RWPE2 (cell line): ENCODE data around the gene ZNF629.

Experiments
- ATAC-seq: fragments of 200-7000 bp; cut with Tn5 transposase; 3 replicates; pipeline ENCODE4 v1.9.1; 2021; ENCODE audit warnings: low read depth
- DNase-seq: peaks from one replicate; pipeline ENCODE4 v3.0.0-alpha.2; 2020; ENCODE audit warnings: low spot score
- H3K27ac ChIP-seq: fragments of 450-650 bp; 2 replicates; pipeline ENCODE4 v1.5.1; 2017; ENCODE audit warnings: mild to moderate bottlenecking; ENCODE audit not compliant: poor library complexity, severe bottlenecking
- H3K27me3 ChIP-seq: fragments of 250-450 bp; sonication (Bioruptor Pico); 2 replicates; pipeline ENCODE4 v1.5.1; 2021; ENCODE audit warnings: mild to moderate bottlenecking, moderate library complexity; ENCODE audit not compliant: insufficient read depth, poor library complexity, severe bottlenecking
- H3K36me3 ChIP-seq: fragments of 250-450 bp; sonication (Bioruptor Pico); 2 replicates; pipeline ENCODE4 v1.5.1; 2020; ENCODE audit warnings: low read depth, mild to moderate bottlenecking, moderate library complexity
- H3K4me1 ChIP-seq: fragments of 250-450 bp; sonication (Bioruptor Pico); 2 replicates; pipeline ENCODE4 v1.5.1; 2021; ENCODE audit warnings: mild to moderate bottlenecking, moderate library complexity; ENCODE audit not compliant: insufficient read depth, poor library complexity, severe bottlenecking
- H3K4me3 ChIP-seq: fragments of 250-450 bp; sonication (Bioruptor Pico); 2 replicates; pipeline ENCODE4 v1.5.1; 2021; ENCODE audit warnings: mild to moderate bottlenecking, moderate library complexity; ENCODE audit not compliant: severe bottlenecking
- H3K9me3 ChIP-seq: fragments of 250-450 bp; sonication (Bioruptor Pico); 2 replicates; pipeline ENCODE4 v1.5.1; 2021; ENCODE audit warnings: mild to moderate bottlenecking, moderate library complexity; ENCODE audit not compliant: severe bottlenecking
- CTCF ChIP-seq: fragments of 450-650 bp; IDR thresholded peaks from one replicate; pipeline ENCODE4 v1.5.1; 2017; ENCODE audit warnings: mild to moderate bottlenecking, moderate library complexity; ENCODE audit not compliant: poor library complexity, severe bottlenecking

The ZNF629 gene

GRCh38 chr16:30785126-30786106 lies 1.6 kb downstream of the ZNF629 start:
- Histone ChIP-seq H3K4me3 (peak overlapping the region; percentile 99), H3K27ac (peak overlapping the region; percentile 76)
- ATAC-seq: no peak

GRCh38 chr16:30784215-30784614 lies 2.8 kb downstream of the ZNF629 start:
- peaks cover 20% of the 10 kb centered on the region for H3K36me3 ChIP-seq
- H3K9me3 ChIP-seq: no peaks in the 10 kb centered on the region
- no peak for DNase-seq

More at GRCh38 chr16:30785126-30786106, 1.6 kb downstream of the ZNF629 start:
- Histone ChIP-seq H3K27me3 (no peaks in the 10 kb centered on the region), H3K36me3 (peaks cover 20% of the 10 kb centered on the region), H3K9me3 (no peaks in the 10 kb centered on the region), H3K4me1 (peaks cover 9% of the 10 kb centered on the region)
- TF ChIP-seq CTCF: no peak
- DNase-seq: no peak

GRCh38 chr16:30783280-30784109 lies 3.5 kb downstream of the ZNF629 start:
- no peak overlapping the region for H3K4me3 ChIP-seq
- H3K4me1 ChIP-seq: peaks cover 9% of the 10 kb centered on the region
- peaks cover 20% of the 10 kb centered on the region for H3K36me3 ChIP-seq
- DNase-seq: peak; percentile 69
- H3K27ac ChIP-seq: no peak overlapping the region
- H3K27me3 ChIP-seq: no peaks in the 10 kb centered on the region
- TF ChIP-seq CTCF: no peak
- no peak for ATAC-seq
- H3K9me3 ChIP-seq: no peaks in the 10 kb centered on the region

More at GRCh38 chr16:30784215-30784614, 2.8 kb downstream of the ZNF629 start:
- ATAC-seq: no peak
- no peak overlapping the region for H3K27ac ChIP-seq
- TF ChIP-seq CTCF: no peak
- H3K4me3 ChIP-seq: no peak overlapping the region
- H3K4me1 ChIP-seq: peaks cover 9% of the 10 kb centered on the region
- no peaks in the 10 kb centered on the region for H3K27me3 ChIP-seq

GRCh38 chr16:30782486-30783279 lies 4.3 kb downstream of the ZNF629 start:
- no peak overlapping the region for H3K27ac ChIP-seq
- peak; percentile 61 for DNase-seq
- peaks cover 6% of the 10 kb centered on the region for H3K4me1 ChIP-seq
- TF ChIP-seq CTCF: no peak
- ATAC-seq: no peak
- peaks cover 20% of the 10 kb centered on the region for H3K36me3 ChIP-seq
- no peaks in the 10 kb centered on the region for H3K9me3 ChIP-seq
- no peak overlapping the region for H3K4me3 ChIP-seq
- H3K27me3 ChIP-seq: no peaks in the 10 kb centered on the region
